HG03108 (cell line): ENCODE data around the gene SRP9.
"Not testable (repeated sequence)": the region's sequence is repeated elsewhere in the genome, so short reads cannot be mapped to it uniquely, and the experiment has no call there.

Experiments
- ATAC-seq: cut with Tn5 transposase; IDR thresholded peaks from one replicate; pipeline ENCODE4 v1.9.1; 2021; ENCODE audit warnings: moderate library complexity; ENCODE audit not compliant: unreplicated experiment

SRP9 gene

GRCh38 chr1:225835856-225836255, 58.2 kb downstream of the SRP9 start:
- no peak for ATAC-seq

- ATAC-seq = not testable (repeated sequence)
Measured at GRCh38 chr1:225836296-225836695, 58.7 kb downstream of the SRP9 start.

DNA sequence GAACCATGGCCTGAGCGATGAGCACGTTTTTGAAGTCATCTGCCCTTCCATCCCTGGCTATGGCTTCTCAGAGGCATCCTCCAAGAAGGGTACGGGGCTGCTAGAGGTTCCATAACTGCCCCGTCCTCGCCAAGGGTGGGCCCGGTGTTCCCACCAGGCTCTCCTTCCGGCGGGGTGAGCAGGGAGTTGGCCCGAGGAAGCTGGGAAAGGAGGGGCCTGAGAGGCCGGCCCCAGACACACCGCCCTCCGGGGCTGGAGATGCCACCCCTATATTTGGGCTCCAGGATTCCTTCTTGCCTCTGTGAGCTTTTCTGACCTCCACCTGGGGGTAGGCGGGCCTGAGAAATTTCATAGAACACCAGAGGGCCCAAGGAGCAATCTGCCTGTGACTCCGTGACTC, 61.2 kb downstream of the SRP9 start:
- no peak for ATAC-seq
